ENCODE measurements around the gene ATP1B1.

ATP1B1 gene

DNA sequence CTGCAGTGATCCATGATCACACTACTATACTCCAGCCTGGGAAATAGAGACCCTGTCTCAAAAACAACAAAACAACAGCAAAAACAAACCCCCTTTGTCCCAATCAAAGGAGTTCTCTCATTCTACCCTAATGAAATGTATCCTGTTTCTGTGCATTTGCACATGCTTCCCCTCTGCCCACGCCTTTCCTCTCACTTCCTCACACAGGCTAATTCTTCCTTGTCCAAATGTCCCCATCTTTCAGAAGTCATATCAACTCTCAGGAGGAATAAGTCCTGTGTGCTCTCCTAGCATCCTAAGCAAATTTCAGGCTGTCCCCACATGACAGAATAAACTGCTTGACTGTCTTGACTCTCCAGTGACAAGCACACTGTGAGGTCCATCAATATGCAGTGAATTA, 8.1 kb upstream of the ATP1B1 start:
- no peak for DNase-seq

DNA sequence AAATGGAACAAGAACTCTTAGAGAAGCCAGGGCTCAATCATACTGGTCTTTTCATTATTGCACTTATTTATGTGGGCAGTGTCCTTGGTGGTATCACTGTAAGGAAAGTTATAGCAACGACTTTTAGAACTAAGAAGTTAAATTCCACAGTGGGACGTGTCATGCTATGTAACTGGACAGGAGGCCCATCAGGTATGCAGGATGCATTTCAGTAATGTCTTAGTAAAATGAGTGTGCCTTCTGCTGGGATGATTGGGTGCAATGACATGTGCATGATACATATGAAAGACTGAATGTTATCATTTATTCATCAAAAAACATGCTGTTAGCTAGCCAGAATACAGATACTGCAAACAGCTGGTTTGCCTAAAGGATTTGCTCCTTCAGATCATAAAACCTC, 6.9 kb upstream of the ATP1B1 start:
- no peak for DNase-seq

DNA sequence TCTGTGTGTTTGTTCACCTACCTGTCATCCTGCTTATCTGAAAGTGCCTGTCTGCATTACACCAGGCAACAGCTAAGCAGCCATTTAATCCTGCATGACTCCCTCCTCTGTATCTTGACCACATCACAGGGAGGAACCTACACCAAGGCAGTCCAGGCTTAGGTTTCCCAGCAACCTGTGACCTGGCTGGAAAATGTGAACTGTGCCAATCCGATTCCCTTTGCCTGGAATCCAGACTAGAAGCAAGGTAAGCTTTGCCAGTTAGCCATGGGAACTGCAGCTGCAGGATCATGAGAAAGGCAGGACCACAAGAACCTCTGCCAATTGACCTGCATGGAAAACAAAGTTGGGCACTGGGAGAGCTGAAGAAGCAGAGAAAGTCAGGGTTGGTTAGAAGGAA, 6.3 kb upstream of the ATP1B1 start:
- no peak for DNase-seq

DNA sequence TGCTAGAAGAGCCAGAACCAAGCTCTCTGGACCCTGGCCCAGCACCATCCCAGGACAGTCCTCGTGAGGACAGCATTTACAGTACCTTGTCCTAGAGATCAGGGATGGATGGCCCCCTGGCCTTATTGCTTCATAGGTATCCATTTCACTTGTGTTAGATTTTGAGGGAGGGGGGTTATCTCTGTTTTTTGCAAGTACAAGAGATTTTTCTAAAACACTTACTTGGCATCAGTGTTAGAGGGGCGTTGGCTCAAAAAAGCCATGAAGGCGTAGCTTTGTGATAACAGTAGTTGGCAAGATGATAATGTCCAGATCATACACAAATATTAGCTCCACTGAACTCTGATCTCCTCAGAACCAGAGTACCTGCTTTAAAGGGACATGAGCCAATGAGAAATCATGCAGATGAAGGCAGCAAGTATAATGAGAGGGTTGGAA, 5.8 kb upstream of the ATP1B1 start:
- DNase-seq: no peak

DNA sequence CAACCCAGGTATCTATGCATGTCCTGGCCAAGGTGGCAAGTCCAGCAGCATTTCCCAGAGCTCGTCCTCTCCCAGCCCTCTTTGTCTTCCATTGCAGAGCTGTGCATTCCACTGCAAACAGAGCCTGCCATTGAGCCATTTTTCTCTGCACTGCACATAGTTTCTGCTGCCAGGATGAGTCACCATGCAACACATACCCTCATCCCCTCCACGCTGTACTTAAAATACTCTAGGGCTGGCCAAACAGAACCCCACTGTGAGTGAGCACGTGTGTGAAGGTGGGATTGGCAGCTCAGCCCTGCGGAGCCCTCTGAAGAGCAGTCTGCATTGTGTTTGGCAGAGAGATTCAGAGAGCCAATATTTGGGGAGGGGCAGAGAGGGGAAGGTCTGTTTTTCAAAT, 3.9 kb upstream of the ATP1B1 start:
- no peak for DNase-seq

DNA sequence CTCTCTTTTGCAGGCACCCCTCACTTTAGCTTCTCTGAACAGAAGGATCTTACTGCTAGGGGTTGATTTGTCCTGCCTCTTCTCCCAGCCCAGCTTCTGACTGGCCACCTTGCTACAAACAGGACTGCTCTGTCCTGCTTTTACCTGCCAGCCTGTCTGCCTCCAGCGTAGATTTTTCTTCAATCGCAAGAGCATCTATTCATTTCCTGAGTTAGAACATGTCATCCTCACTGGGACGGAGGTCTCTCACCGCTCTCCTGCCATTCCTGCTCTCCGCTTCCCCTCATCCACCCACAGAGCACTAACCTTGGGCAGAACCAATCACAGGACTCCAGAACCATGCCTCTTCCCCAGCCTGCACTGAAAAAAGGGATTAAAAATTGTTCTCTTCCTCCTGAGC, 3.5 kb upstream of the ATP1B1 start:
- DNase-seq: no peak

DNA sequence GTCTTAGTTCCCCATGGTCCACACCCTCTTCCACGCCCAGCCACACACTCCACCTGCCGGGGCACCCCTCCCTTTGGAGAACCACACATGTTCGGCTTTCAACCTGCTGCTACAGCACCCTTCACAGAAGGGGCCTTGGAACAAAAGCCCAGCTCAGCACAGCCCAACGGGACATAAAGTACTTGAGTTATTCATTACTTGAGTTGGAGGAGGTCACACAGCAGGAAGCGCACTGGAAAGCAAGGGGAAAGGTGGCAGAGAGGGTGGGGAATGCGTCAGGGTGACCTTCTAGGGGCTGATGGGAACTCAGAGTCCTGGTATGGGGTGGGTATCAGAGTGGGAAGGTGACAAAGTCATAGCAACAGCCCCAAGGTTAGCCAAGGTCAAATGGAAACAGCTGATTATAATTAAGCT, 3.0 kb upstream of the ATP1B1 start:
- no peak for DNase-seq

DNA sequence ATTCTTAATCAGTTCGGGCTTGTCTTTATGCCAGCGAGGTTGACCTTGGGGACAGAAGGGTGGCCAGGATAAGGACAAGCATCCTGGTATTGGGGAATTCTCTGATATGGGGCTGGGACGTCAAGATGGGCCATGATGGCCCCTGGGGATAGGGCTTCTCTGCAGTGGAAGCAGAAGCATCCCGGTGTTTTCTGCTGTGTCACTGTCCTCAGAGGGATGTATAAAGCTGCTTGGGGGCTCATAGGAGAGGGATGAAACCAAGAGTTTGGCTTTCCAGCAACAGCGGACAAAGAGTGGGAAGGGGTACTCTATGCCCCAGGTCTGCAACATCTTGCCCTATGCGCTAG, 1.4 kb upstream of the ATP1B1 start:
- DNase-seq: no peak

DNA sequence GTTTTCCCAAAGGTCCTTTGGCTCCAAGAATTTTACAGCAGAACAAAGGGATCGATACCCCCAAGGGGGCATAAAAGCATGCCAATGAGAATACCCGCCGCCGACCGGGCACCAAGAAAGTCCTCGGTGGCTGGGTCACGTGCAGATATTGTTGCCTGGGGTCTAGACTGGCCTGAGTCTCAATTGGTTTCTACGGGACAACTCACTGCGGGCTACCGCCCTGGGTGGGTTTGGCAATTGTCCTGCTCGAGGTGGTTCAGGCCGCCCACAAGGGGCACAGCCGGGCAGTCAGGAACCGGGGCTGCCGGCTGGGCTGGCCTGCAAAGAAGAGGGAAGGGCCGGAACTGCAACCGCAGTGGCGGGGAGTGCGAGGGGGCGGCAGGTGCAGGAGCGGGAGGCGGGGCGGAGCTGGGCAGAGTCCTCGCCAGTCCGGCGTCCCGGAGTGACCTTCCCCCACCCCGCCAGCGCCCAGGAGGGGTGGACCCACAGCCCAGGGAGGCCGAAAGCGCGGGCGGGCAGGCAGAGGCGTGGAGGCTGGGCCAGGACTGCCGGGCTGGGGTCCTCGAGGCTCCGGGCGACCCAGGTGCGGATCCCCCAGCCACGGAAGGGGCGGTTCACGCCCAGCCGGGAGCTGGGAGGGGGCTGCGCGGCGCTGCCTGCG, 926 bp upstream of the ATP1B1 start:
- DNase-seq: peak in 1 of 2 experiments; percentile 9

DNA sequence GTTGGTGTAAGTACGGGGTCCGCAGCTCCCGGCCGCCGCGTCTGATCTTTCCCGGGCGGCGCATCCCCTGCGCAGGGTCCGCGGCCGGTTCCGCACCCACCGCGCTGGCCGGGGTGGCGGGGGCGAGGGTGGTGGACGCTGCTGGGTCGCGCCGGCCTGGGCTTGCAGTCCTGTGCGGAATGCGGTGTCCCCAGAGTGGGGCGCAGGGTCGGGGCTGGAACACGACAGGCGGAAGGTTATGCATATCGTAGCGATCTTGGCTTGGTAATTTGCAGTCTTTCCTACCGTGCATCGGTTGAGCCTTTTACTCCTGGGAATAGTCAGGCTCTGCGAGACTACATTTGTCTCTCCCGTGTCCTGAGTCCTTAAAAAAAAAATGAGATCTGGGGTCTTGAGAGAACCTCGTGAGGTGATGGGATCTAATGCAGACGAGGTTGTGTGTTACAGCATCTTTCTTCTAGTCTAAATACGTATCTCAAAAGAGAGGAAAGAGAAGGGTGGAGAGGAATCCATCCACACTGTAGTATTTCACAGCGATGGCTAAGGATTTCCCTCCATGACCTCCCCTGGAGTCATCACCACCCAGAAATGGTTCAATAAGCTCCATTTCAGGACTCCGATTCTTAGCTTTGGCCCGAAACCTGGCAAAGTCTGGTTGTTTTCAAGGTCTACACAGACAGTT, 572 bp downstream of the ATP1B1 start:
- DNase-seq: no peak

DNA sequence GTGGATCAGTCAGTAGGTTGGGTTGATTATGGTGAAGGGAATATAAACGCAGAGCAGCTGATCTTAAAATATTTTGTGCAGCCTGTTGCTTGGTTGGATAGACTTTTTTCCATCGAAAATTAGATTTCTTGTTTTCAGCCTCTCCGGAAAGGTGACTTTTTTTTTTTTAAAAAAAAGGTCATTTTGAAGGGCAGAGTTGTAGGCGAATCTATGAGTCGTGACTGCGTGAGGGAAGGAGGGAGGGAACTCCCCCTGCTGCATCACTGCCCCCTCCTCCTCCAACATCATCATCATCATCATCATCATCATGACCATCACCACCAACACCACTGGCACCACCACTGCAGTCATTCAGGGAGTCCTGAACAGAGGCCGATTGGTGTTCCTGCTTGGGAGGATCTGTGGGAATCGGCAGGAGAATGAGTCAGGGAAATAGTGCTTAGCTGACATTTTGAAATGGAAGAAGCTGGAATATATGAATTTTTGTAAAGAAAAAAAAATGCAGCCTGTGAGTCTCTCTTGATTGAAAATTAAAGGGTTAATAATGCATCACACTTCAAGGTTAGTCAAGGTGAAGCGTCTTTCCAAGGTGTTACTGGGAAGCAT, 1.2 kb downstream of the ATP1B1 start:
- DNase-seq: peak in 1 of 2 experiments; percentile 34

DNA sequence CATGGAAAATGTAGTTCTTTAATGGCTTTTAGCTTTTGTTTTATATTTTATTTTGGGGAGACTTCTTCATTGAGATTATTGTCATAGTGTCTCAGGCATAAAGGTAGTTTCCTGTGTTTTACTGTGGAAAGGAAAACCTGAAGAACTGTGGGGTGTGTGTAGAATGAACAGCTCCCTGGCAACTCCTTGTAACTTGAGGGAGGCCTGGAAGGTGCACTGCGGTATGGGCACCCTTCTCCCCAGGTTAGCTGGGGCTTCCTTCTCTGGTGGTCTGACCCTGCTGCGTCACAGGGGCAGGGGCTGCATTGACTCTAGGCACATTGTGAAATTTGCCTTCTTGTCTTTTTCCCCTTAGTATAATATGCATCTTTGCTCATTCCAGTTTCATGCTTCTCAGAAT, 1.7 kb downstream of the ATP1B1 start:
- DNase-seq: no peak

DNA sequence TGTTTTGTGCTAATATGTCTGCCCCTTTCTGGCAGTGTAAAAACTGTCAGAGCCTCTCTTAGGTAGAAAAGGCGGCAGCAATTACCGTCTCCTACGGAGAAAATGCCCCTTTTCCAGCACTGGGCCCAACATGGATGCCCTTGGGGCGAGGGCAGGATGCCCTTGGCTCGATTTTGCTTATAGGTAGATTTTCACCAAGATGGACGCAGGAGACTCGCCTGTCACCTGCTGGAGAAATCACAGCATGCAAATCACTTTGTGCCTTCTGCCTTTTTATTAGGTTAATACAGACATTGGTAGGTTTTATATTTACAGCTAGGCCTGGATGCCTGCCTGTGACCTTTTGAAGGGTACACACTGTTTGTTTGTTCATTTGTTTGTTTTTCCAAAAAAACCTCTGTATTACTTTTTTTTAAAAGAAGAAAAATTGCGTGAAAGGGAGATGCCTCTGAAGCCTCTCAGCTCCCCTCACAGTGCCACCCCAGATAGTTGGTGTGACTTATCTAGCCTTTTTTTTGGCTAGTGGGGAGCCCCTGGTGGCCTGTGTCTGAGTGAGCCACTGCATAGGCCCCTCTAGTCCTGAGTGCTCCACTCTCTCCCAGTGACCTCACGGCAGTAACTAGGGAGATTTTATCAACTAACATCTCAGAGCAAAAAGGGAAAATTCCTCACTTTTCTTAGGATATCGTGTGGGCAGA, 2.5 kb downstream of the ATP1B1 start:
- DNase-seq: no peak

DNA sequence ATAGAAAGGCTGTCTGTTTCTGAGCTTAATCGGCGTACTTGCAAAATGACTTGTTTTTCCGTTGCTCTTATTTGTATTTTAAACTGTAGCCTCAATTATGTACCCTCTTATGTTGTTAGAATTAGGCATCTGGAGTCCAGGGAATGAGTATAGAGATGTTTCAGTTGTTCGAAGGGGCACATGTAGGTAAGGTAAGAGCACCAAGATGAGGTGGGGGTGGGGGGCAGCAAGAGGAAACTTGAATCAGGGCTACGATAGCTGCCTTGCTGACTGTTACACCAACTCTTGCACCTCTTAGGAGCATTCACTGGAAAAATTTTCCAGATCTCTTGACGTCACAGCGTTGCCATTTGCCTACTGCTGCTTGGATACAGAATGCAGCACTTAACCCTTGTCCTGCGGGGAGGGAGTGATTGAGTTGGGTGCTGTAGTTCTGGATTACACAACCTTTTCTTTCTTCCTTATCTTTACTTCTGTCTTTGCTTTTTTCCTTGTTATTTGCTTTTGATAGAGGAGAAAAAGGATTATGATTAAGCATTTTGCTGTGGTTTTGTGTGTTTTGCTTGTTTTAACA, 3.2 kb downstream of the ATP1B1 start:
- DNase-seq: no peak

DNA sequence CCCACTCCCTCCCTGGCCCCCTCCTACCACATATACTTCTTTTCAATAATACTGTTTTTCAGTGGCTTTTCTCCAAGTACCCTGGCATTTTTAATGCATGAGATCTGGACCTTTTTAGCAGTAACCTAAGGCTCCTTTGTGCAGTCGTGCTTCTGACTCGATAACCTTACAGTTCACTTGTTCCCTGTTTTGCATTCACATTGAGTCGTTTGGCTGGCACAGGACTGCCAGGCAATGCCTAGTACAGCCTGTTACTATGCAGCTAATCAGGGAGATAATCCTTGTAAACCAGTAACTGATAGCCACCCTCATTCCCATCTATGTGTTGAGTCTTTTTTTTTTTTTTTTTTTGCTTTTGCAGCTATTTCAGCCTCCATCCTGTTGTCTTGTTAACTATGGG, 3.7 kb downstream of the ATP1B1 start:
- DNase-seq: no peak

DNA sequence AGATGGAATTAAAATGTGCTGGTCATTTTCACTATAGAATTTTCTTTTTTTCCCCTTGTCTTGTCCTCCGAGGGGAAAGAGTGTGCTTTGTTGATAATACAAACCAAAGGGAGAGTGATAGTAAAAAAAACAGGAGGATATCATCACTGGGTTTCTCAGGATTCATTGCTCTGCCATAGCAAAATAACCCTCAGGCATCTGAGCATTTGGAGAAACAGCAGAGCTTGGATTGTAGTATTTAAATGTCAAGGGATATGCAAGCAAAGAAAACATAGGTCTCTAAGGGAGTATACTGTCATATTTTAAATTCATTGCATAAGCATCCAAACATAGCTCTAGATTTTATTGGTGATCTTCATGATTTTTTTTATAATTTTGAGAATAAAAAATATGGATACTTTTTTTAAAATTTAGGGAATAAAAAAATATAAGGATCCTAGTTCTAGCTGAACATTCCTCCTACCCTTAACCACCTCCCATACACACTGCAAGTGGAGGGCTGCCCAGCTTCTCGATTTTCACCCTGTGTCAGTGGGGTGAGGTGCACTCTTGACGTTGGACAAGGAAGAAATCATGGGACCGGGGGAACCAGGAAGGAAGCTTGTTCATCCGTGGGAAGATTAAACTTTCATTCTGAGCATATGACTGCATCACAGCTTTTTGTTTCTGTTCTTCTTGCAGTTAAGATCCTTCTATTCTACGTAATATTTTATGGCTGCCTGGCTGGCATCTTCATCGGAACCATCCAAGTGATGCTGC, 4.4 kb downstream of the ATP1B1 start:
- DNase-seq: no peak

DNA sequence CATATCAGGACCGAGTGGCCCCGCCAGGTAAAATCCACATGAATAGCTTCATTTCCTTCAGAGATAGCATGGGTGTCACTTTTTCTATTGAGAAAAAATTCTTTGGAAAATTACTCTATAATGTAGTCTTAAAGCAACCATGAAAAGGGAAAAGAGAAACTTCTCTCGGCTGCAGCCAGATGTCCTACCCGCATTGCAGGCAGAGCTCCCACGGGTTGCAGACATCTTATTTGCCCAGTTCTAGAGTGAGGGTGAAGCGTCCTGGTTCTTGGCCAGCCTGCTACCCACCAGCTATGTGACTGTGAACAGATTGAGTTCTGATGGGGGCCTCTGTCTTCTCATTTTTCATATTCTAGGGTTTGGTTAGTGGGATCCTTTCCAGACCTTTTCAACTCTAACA, 5.0 kb downstream of the ATP1B1 start:
- no peak for DNase-seq

DNA sequence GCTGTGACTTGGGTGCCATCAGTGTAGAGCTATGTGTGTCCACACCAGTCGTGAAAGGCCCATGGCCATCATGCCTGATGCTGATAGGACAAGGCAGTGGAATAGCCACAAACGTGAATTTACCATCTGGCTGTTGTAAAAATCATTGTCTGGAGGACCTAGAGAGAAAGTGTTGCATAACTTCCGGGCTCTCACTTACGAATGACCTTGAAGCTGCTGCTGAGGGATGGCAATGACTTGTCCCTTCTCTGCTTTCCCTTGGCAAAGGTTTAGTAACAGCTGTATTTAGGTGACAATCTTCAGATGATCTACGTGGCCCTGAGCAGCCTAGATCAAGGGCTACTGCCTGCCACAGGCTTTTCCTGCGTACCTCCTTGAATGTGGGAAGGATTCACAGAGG, 5.8 kb downstream of the ATP1B1 start:
- no peak for DNase-seq

DNA sequence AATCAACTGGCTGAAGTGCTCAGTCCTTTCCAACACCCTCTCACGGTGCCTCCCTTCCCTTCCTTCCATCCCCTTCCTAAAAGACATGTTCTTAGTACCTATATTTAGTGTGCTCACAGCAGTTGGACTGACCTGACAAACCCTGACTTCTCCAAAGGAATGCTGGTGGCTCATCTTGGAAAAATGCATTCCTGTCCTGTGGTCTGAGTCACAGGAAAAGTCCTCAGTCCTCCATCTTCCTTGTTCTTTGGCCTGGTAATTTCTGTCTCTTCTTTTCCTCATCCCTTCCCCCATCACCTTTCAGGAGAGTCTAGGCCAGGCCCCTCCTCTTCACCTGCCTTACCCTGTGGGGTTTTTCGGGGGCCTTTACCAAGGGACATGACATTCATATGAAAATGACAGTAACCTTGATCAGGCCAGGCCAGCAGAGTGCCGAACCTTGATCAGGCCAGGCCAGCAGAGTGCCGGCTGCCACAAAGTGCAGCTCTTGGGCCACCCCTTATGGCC, 7.2 kb downstream of the ATP1B1 start:
- no peak for DNase-seq

DNA sequence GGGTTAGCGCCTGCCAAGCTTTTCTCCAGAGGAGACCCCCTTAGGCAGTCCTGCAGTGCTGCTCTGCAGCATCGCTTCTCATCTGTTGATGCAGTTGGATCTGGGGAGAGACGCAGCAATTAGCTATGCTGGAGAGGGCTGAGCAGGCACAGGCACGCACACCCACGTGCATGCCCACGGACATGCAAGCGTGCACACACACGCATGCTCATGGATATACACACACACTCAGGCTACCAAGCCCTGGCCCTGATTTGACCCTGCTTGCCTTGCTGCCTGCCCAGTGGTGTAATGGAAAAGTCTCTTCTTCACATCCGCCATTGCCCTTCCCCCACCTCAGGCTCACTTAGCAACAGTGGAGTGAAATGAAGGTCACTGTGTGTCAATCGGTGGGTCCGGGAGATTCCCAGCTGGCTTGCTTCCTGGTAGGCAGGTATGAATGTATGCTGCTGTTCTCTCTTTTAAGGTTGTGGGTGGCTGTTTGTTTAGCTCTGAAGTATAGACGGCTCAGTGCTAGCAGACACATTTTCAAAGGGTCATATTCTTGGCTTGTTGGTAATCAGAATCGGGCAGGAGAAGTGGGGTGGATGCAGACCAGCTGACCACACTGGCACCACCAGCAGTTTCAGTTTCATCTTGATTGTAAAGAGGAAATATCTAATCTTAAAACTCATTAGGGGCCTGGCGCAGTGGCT, 9.5 kb downstream of the ATP1B1 start:
- DNase-seq: no peak

DNA sequence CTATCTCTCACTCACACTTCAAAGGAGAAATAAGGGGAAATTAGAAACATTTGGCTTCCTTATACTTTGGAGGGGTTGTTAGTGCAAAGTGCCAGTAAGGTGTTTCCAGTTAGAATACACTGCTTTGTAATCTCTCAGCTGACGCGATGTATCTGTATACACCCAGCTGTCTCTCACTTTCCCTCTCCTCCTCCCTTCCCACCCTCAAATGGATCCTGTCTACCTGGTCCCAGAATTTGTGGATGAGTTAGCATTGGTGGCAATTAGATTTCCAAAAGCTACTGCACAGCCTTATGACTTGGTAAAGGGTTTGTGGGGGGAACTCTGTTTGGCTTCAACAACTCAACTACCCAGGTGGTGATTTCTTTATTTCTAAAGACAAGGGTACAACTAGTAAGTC, 10.5 kb downstream of the ATP1B1 start:
- DNase-seq: no peak

DNA sequence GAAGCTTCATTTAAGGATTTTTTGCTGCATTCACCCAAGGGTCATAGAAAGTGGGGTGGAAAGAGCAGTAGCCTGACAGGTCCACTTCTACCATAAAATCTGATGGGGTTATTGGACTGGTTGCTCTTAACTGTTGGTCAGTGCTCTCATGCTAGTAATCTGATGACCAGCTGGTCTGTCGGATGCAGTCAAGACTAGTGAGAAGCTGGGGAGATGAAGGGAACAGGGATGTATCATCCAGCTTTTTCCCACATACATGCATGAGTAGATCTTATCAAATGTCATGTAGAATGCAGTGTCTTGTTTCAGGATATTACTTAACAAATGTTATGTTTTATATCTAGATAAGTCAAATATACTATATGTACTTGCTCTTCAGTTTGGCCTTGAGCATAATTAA, 11.1 kb downstream of the ATP1B1 start:
- no peak for DNase-seq

All from stimulated activated CD4-positive, alpha-beta T cell treated with anti-CD3 and anti-CD28 coated beads, Interleukin-4, amount 100 ng/mL, for 4 hours (primary cell).